HG02970 (cell line): ENCODE data around the gene FOXO6.

Source experiments
- ATAC-seq: cut with Tn5 transposase; IDR thresholded peaks from one replicate; pipeline ENCODE4 v1.9.1; 2021; ENCODE audit warnings: mild to moderate bottlenecking, moderate library complexity, moderate number of reproducible peaks; ENCODE audit not compliant: unreplicated experiment, low FRiP score

The FOXO6 gene

DNA sequence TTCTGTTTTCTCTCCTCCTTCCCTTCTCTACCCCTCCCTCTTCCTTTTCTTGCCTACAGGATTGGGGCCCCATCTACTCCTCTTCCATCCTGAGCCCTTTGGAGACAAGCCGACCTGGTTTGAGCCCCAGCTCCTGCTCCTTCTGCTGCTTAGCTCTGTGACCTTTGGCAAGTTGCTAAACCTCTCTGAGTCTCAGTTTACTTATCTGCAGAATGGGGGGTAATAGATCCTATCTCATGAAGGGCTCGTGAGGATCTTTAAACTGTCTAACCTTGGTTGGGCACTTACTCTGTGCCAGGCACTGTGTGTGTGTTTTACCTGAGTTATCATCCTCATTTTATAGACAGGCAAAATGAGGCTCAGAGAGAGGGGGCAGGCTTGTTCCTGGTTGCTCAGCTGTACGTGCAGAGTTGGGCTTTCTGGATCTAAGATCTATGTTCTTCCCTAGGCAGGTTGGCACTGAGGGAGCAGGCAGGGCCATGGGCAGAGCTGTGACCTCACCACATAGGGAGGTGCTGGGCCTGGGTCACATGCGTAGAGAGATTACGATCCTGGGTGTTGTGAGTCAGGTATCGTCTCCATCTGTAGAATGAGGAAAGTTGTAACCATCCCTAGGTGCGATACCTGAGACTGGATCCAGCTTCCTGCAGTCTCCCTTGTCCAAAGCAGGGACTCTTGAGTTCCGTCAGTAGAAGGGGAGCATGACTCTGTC is 58.5 kb downstream of the FOXO6 start:
- ATAC-seq: no peak

DNA sequence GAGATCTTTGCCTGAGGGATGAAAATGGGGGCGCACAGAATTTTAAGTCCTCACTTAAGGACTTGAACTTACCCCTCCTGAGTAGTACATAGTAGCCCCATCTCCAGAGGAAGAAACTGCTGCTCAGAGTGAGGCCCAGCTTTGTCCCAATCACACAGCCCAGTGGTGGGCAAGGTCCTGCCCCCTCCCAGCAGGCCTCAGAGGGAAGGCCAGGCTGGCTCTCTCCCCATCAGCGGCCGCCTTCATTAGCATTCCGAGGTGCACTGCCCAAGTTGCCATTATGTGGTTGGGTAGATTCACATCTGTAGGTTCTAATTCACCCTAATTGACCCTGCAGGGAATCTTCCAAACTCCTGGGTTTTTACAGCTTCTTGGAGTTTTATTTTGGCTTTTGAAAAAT is 59.1 kb downstream of the FOXO6 start:
- no peak for ATAC-seq

GRCh38 chr1:41420860-41421259 is 59.6 kb downstream of the FOXO6 start:
- ATAC-seq: no peak

DNA sequence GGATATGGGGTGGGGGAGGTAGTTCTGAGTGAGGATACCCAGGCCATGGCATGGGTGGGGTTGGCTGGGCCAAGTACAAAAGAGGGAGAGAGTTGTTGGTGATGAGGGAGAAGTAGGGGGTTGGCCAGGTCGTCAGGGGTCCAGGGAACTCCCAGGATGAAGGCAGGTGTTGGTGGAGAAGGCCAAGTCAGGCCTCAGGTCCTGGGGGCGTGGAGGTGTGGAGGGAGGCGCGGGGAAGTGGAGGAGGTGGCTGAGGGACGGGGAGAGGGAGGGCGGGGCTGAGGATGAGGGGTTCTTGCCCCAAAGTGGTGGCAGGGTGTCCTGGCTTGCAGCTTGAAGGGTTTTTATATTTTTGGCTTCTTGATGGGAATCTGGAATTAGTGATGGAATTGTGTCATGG is 61.1 kb downstream of the FOXO6 start:
- ATAC-seq: no peak

DNA sequence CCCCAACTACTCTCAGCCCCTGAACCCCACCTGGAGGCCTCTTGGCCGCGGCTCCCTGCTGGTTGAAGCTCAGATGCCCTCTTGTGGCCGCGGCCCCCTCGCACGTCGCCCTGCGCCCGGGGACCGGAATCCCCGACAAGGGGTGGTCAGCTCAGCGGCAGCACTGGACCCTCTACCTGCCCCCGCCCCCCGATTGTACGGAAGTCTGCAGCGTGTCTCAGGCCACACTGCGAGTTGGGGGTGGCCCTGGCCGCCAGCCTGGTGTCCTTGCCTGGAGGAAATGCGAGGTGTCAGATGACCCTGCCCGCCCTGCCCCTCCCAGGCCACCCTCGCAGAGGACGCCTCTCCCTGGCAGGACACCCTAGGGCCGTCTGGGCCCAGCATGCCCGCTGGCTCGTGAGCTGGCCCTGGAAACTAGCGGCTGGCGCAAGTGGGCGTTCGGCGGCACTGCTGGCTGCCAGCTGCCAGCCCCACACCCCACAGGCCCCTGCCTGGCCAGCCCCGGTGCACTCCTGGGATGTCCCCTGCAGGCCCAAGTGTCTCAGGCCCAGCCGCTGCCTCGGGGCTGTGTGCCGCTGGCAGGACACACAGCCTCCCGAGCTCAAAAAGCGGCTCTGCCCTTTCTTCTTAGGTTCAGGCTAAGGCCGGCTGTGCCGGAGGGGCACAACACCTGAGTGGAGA is 62.4 kb downstream of the FOXO6 start:
- no peak for ATAC-seq

DNA sequence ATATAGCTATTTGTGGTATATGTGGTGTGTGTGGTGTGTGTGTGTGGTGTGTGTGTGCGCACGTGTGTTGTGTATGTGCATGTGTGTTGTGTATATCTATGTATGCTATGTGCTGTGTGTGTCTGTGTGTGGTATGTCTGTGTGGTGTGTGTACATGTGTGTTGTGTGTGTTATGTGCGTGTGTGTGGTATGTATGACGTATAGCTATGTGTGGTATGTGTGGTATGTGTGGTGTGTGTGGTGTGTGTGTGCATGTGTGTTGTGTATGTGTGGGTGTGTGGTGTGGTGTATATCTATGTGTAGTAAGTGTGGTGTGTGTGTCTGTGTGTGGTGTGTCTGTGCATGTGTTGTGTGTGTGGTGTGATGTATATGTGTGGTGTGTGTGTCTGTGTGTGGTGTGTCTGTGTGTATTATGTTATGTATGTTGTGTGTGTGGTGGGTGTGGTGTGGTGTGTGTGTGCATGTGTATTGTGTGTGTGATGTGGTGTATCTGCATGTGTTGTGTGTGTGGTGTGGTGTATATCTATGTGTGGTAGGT is 63.4 kb downstream of the FOXO6 start:
- no peak for ATAC-seq

DNA sequence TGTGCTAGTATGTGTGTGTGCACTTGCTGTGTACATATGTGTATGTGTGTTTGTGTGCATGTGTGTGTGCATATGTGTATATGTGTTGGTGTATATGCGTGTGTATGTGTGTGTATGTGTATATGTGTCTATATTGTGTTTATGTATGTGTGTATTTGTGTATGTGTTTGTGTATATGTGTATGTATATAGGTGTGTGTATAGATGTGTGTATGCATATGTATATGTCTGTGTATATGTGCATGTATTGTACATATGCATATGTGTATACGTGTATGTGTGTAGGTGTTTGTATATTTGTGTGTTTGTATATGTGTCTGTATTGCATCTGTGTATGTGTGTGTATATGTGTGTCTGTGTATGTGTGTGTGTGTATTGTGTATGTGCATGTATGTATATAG is 64.1 kb downstream of the FOXO6 start:
- ATAC-seq: no peak

- ATAC-seq: no peak
Observed at GRCh38 chr1:41426201-41426890, 65.1 kb downstream of the FOXO6 start.

GRCh38 chr1:41427122-41427913 is 66.1 kb downstream of the FOXO6 start:
- ATAC-seq: no peak

DNA sequence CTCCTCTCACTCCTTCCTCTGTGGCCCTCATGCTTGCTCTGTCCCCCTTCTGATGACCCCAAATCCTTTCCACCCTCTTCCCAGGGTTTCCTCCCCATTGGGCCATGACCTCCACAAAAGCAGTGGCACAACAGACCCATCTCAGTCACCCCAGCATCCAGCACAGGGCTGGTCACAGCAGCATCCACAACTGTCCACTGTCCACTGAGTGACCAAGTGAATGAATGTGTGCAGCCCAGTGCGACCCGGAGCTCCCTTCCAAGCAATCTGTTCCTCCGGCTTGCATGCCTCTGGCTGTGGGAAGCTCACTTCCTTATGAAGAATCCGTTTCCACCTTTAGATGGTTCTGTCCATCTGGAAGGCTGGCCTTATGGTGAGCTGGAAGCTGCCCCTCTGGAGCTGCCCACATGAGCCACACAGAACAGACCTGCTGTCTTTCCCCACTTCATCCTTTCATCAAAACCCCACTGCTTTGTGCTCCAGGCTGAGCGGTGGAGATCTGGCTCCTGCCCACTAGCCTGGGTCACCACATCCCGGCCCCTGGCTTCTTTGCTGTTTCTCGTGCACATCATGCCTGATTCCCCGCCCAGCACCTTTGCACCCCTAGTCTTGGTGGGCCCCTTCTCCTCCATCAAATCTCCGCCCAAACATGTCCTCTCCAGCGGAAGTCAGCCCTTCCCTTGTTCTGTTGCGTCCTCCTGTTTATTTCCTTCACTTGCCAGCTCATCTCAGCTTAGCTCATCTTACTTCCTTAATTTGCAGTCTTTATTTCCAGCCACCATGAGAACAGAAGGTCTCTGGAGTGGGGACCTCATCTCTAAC is 66.9 kb downstream of the FOXO6 start:
- ATAC-seq: no peak

- ATAC-seq: no peak
Observed at GRCh38 chr1:41428738-41429640, 67.8 kb downstream of the FOXO6 start.

GRCh38 chr1:41429641-41430035 is 68.4 kb downstream of the FOXO6 start:
- ATAC-seq: no peak

GRCh38 chr1:41430069-41430468 is 68.8 kb downstream of the FOXO6 start:
- no peak for ATAC-seq

GRCh38 chr1:41430582-41430981 is 69.3 kb downstream of the FOXO6 start:
- no peak for ATAC-seq

DNA sequence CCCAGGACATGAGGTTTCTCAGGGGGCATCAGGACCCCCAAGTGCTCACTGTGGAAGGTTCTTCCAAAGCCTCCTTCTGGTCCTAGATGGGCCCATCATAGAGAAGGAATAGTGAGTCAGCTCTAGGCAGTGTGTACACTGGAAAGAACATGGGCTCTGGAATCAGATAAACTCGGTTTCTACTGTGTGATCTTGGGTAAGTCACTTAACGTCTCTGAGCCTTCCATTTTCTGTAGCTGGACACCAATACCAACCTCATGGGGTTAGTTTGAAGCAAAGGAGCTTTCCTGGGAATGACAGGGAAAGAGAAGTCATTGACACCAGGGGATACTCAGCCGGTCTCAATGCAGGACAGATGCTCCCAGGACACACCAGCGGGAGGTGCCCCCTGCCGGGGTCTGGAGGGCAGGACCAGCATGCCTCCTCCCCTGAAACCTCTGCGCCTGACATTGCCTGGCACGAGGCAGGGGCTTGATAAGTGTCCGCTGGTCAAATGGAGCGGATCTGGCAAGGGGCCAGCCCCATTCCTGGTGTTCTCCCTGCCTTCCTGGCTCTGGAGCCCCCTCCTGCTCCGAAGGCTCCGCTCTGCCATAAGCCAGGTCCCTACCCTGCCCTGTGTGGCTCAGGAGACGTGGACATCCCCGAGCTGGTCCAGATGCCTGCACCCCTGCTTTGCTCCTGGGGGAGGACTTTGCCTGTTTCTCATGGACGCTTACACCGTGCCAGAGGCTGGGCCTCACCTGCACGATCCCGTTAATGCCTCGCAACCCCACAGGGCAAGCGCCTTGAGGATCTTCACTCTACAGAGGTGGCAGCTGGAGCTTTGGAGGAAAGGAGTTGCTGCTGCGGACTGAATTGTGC is 70.5 kb downstream of the FOXO6 start:
- ATAC-seq: no peak
